B cell (primary cell): ENCODE measurements around the gene KLHL18. TPM values are rescaled to one million over a fixed set of nuclear protein-coding genes. Genes with fewer than 3 reads are reported as not detected.

ENCODE experiments used
- ATAC-seq: fragments of 200-7000 bp; cut with Tn5 transposase; one replicate; pipeline ENCODE4 v1.10.0; 2021; ENCODE audit warnings: low read depth, mild to moderate bottlenecking, moderate number of reproducible peaks, moderate library complexity
- CTCF ChIA-PET: fragments of 350-600 bp; sonication (Branson Sonifier 250); formaldehyde crosslinking; loops from one replicate; lab custom pipeline; 2021; ENCODE audit warnings: antibody characterized with exemption, inconsistent platforms; lab: Charles Lee
- POLR2A ChIA-PET: fragments of 350-600 bp; sonication (Branson Sonifier 250); formaldehyde crosslinking; loops from one replicate; lab custom pipeline; 2021; ENCODE audit warnings: antibody characterized with exemption; lab: Charles Lee
- DNase-seq: peaks from one replicate; pipeline ENCODE4 v3.0.0; 2013
- H2AFZ ChIP-seq: 2 replicates; pipeline ENCODE4 v1.6.1; 2012; ENCODE audit warnings: mild to moderate bottlenecking, low read depth, low read length; ENCODE audit not compliant: insufficient read depth, poor library complexity, severe bottlenecking
- H3K27ac ChIP-seq, 2 donors: 1 replicate in 1 of 2; 2 replicates in 1 of 2; pipeline ENCODE4 v1.5.1; 2012 to 2013; ENCODE audit warnings: low read length in 2 of 2, mild to moderate bottlenecking in 2 of 2, moderate library complexity in 1 of 2
- H3K27me3 ChIP-seq, 4 experiments: fragments of 200-600 bp in 1 of 4; sonication (generic) in 1 of 4; replicated peaks in 1 of 4; 1 replicate in 2 of 4; 2 replicates in 2 of 4; pipeline versions ENCODE4 v1.6.1 to v1.7.0; 2013 to 2016; ENCODE audit warnings: low read length in 3 of 4, mild to moderate bottlenecking in 2 of 4, mixed read lengths in 1 of 4, moderate library complexity in 1 of 4; ENCODE audit not compliant: insufficient read depth in 4 of 4, control insufficient read depth in 3 of 4; ENCODE audit errors: control extremely low read depth in 1 of 4
- H3K36me3 ChIP-seq, 2 experiments: replicated peaks in 1 of 2; 1 replicate in 1 of 2; 2 replicates in 1 of 2; pipeline versions ENCODE4 v1.6.1 to v1.7.1; 2013; ENCODE audit warnings: low read length in 1 of 2; ENCODE audit not compliant: insufficient read depth in 2 of 2, control insufficient read depth in 1 of 2; ENCODE audit errors: control extremely low read depth in 1 of 2, extremely low read depth in 1 of 2
- H3K4me1 ChIP-seq, 2 donors: fragments of 200-600 bp in 1 of 2; sonication (generic) in 1 of 2; 1 replicate in 1 of 2; 2 replicates in 1 of 2; pipeline versions ENCODE4 v1.5.1 to v1.6.1; 2013 to 2017; ENCODE audit warnings: low read length in 2 of 2; ENCODE audit not compliant: control insufficient read depth in 2 of 2, insufficient read depth in 2 of 2
- H3K4me2 ChIP-seq: replicated peaks from 2 replicates; pipeline ENCODE3; 2012; ENCODE audit warnings: mild to moderate bottlenecking, low read depth, low read length; ENCODE audit not compliant: poor library complexity, severe bottlenecking
- H3K4me3 ChIP-seq, 5 experiments: fragments of 200-600 bp in 1 of 5; sonication (generic) in 1 of 5; 1 replicate in 3 of 5; 2 replicates in 2 of 5; pipeline versions ENCODE4 v1.5.1 to v1.7.0; 2011 to 2016; ENCODE audit warnings: low read length in 4 of 5, mild to moderate bottlenecking in 4 of 5, low read depth in 2 of 5, control low read depth in 1 of 5, moderate library complexity in 1 of 5; ENCODE audit not compliant: insufficient read depth in 1 of 5; ENCODE audit errors: control extremely low read depth in 1 of 5, extremely low read depth in 1 of 5
- H3K79me2 ChIP-seq: fragments of 200-600 bp; sonication (generic); one replicate; pipeline ENCODE4 v1.6.0; 2016; ENCODE audit warnings: low read length; ENCODE audit not compliant: control insufficient read depth, insufficient read depth
- H3K9ac ChIP-seq: fragments of 200-600 bp; sonication (generic); 2 replicates; pipeline ENCODE4 v1.6.1; 2017; ENCODE audit warnings: mild to moderate bottlenecking, low read length, moderate library complexity
- H3K9me3 ChIP-seq, 3 donors: one replicate each; pipeline versions ENCODE4 v1.6.1 to v1.7.1; 2013; ENCODE audit warnings: low read length in 2 of 3; ENCODE audit not compliant: control insufficient read depth in 2 of 3, insufficient read depth in 1 of 3; ENCODE audit errors: control extremely low read depth in 1 of 3
- H4K20me1 ChIP-seq: 2 replicates; pipeline ENCODE4 v1.6.0; 2012; ENCODE audit warnings: mild to moderate bottlenecking, low read length; ENCODE audit not compliant: insufficient read depth, control insufficient read depth, poor library complexity, severe bottlenecking
- H3K27ac Mint-ChIP-seq: one replicate; pipeline ENCODE4 v1.8.0; 2021; ENCODE audit warnings: mixed read lengths
- H3K27me3 Mint-ChIP-seq: one replicate; pipeline ENCODE4 v1.8.0; 2021; ENCODE audit warnings: mixed read lengths
- H3K4me1 Mint-ChIP-seq: one replicate; pipeline ENCODE4 v1.8.0; 2021; ENCODE audit warnings: mixed read lengths
- H3K4me3 Mint-ChIP-seq: one replicate; pipeline ENCODE4 v1.8.0; 2021; ENCODE audit warnings: mixed read lengths
- H3K9me3 Mint-ChIP-seq: one replicate; pipeline ENCODE4 v1.8.0; 2022; ENCODE audit warnings: mixed read lengths; ENCODE audit not compliant: insufficient read depth
- CTCF ChIP-seq: fragments of 200-600 bp; IDR thresholded peaks from one replicate; pipeline ENCODE4 v1.8.0; 2022; ENCODE audit warnings: antibody characterized with exemption, mild to moderate bottlenecking
- EZH2 ChIP-seq: IDR thresholded peaks from 2 replicates; pipeline ENCODE4 v1.6.1; 2012; ENCODE audit warnings: borderline replicate concordance, low read depth, mild to moderate bottlenecking, moderate library complexity, low read length; ENCODE audit not compliant: insufficient read depth, poor library complexity, severe bottlenecking
- WGBS: methylation state at CpG from one replicate; pipeline ENCODE4 v1.1.5; 2013; ENCODE audit warnings: missing lambda C conversion rate; ENCODE audit not compliant: insufficient coverage; 5-methylcytosine and 5-hydroxymethylcytosine counted together
- intact Hi-C: fragments of 100-400 bp; cut with micrococcal nuclease; formaldehyde crosslinking; loops from one replicate; pipeline ENCODE4 v1.10.0; 2022
- polyA plus RNA-seq: library from polyadenylated mRNA; depleted of rRNA; stranded (reverse); fragments of >200 nt; gene quantifications from 2 replicates; pipeline ENCODE4 v1.2.3, GENCODE V29; 2012
- total RNA-seq, 2 donors: library from RNA; stranded (reverse); fragments of 120-200 nt in 1 of 2; gene quantifications; 1 replicate in 1 of 2; 2 replicates in 1 of 2; pipeline versions ENCODE4 v1.2.3 to v1.2.4, GENCODE V29; 2013 to 2022

Gene KLHL18
- total and polyA plus RNA-seq, 2 donors (not counting 1 experiment from before 2014, with no cell fraction given), result 30.9 to 50.8 TPM

GRCh38 chr3:47339951-47340350, 57.2 kb downstream of the KLHL18 start:
- intact Hi-C loops, result no loop called here
- WGBS, result 100% methylated on average over 2 of the region's 2 CpGs
- H3K36me3 ChIP-seq, result peaks cover 6 to 83% of the 10 kb centered on the region in 2 experiments

GRCh38 chr3:47340866-47341265, 58.1 kb downstream of the KLHL18 start:
- Histone ChIP-seq H3K9me3 (no peaks in the 10 kb centered on the region), H3K27ac (no peak overlapping the region), H2AFZ (no peak overlapping the region), H4K20me1 (no peaks in the 10 kb centered on the region), H3K9ac (no peak overlapping the region), H3K79me2 (no peaks in the 10 kb centered on the region), H3K4me3 (no peak overlapping the region), H3K36me3 (peaks cover 6 to 79% of the 10 kb centered on the region in 2 experiments), H3K4me2 (no peak overlapping the region), H3K27me3 (no peaks in the 10 kb centered on the region), H3K4me1 (peaks cover under 1 to 5% of the 10 kb centered on the region in 2 donors)
- DNase-seq (no peak), ATAC-seq (no peak)
- CTCF ChIA-PET, result interaction anchor here (0.5 to 1.2 kb wide), 2 partner anchors 13 to 80 kb away, joined by 3 to 4 read pairs; no protein-coding TSS in a partner anchor
- TF ChIP-seq EZH2 (no peak), CTCF (no peak)
- no CpG with 5 or more reads among the region's 2 CpGs for WGBS
- Mint-ChIP-seq H3K9me3 (no peaks in the 10 kb centered on the region), H3K27me3 (no peaks in the 10 kb centered on the region), H3K27ac (no peak overlapping the region), H3K4me1 (peaks cover 7% of the 10 kb centered on the region), H3K4me3 (no peak overlapping the region)
- intact Hi-C loops, result no loop called here
- POLR2A ChIA-PET, result no interaction called here

More at GRCh38 chr3:47339951-47340350, 57.2 kb downstream of the KLHL18 start:
- Mint-ChIP-seq H3K4me1 (peaks cover 1% of the 10 kb centered on the region), H3K4me3 (no peak overlapping the region), H3K27me3 (no peaks in the 10 kb centered on the region), H3K9me3 (no peaks in the 10 kb centered on the region), H3K27ac (no peak overlapping the region)
- Histone ChIP-seq H2AFZ (no peak overlapping the region), H3K27me3 (no peaks in the 10 kb centered on the region), H3K79me2 (no peaks in the 10 kb centered on the region), H4K20me1 (no peaks in the 10 kb centered on the region), H3K9me3 (no peaks in the 10 kb centered on the region), H3K4me3 (no peak overlapping the region), H3K4me2 (no peak overlapping the region), H3K9ac (no peak overlapping the region), H3K4me1 (no peaks in the 10 kb centered on the region), H3K27ac (no peak overlapping the region)
- TF ChIP-seq CTCF, result no peak
- no peak for TF ChIP-seq EZH2
- POLR2A ChIA-PET, result no interaction called here
- CTCF ChIA-PET, result interaction anchor here (1.1 to 1.2 kb wide), 2 partner anchors 13 to 81 kb away, joined by 3 read pairs; no protein-coding TSS in a partner anchor
- ATAC-seq (no peak), DNase-seq (no peak)
